GM18505 (cell line): ENCODE measurements around the gene PCCA.
"Not testable (repeated sequence)": the region's sequence is repeated elsewhere in the genome, so short reads cannot be mapped to it uniquely, and the experiment has no call there.

Experiments
- ATAC-seq: cut with Tn5 transposase; IDR thresholded peaks from one replicate; pipeline ENCODE4 v1.9.1; 2021; ENCODE audit not compliant: unreplicated experiment
- POLR2A ChIP-seq: IDR thresholded peaks from 4 replicates; pipeline ENCODE4 v1.6.1; 2011; ENCODE audit warnings: borderline replicate concordance; ENCODE audit not compliant: insufficient read depth, insufficient read length; ENCODE audit errors: extremely low read depth

Gene PCCA

DNA sequence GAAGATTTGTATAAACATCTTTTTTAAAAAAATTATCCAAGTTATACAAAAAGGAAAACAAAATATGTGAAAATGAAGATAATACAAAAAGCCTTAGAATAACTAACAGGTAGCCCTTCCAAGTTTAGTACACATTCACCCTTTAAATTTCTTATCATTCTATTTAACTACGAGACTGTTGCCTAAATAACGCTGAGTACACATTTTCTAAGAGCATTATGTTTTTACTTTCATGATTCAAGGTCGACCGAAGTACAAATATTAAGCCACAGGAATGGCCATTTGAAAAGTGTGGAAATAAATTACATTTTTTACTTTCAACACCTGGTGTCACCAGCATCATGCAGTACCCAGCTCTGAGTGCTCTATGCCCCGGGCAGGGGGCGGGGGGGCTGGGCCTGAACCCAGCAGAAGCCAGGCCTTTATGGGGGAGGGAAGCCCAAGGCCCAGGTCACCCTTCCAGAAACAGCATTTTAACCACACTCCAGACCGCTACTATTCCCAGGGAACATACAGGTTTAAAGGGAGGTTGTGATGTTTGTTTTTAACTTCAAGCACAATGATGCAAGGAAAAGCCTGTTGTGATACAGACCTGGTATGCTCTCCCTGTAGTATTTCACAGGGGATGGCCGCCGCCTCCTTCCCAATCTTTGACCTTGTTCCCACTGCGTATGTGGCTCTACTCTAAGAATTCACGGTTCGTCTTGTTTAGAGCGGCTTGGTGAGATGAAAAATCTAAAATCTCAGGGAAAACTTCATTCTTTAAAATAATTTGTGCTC is 475.7 kb downstream of the PCCA start:
- no peak for ATAC-seq
- TF ChIP-seq POLR2A = no peak

DNA sequence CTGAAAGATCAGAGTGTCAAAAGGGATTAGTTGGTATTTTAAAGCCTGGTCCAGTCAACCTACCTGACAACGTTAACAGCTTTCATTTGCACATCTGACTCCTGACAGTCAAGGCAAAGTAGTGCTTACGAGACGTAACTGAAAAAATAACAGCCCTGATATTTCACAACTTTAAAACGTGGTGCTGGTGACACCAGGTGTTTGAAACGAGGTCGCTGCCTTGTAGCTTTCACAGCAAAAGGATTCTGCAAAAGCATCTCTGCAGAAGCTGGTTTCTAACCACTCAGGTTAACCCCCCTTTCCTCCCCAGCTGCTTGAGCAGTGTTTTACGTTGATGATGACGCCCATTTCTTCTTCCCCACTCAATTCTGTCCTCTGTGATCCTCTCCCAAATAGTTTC is 476.4 kb downstream of the PCCA start:
- no peak for TF ChIP-seq POLR2A
- no peak for ATAC-seq

DNA sequence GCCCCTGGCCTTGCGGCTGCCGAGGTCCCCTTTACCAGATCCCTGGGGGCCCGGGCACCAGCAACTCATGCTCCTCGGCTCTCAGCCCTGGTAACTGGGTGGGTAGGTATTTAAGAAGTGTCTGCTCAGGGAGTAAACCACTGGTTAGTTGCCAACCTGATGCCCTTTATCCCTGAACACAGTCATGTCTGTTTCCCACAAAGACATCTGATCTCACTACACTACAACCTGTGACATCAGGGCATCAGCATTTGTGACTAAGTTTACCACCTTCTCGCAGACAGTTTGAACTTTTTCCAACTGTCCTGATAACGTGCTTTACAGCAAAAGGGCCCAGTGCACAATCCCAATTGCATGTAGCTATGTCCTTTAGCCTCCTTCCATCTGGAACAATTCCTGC is 477.6 kb downstream of the PCCA start:
- TF ChIP-seq POLR2A = no peak
- no peak for ATAC-seq

DNA sequence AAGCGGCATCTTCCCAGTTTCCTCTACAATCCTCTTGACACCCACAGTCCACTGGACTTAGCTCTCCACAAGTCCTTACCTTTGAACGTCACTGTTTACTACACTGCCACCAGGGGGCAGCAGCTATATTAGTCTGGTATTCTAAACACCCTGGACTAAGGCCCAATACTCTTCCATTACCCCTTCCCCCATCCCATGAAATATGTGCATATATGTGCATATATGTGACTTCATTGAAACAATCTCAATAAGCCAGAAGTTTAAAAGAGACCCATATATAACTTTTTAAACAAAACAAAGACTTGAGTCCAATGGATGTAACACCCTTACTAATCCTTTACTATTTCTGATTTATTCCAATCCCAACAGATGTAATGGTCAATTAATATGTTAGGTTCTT is 484.2 kb downstream of the PCCA start:
- no peak for TF ChIP-seq POLR2A
- ATAC-seq = peak; percentile 91

DNA sequence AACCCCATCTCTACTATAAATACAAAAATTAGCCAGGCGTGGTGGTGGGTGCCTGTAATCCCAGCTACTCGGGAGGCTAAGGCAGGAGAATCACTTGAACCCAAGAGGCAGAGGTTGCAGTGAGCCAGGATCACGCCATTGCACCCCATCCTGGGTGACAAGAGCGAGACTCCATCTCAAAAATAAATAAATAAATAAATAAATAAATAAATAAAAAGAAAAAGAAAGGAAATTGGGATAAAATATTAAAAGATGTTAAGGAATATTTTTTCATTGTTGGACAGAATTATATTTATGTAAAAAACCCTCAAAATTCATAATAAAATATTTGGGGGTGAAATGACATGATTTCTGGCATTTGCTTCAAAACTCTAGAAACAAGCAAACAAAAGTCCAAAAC is 488.3 kb downstream of the PCCA start:
- not testable (repeated sequence) for ATAC-seq
